ENCODE results near the gene UCP2.

Gene UCP2

GRCh38 chr11:73980001-73980961, 2.4 kb downstream of the UCP2 start:
- no peak overlapping the region for H4K12ac ChIP-seq (ENCODE audit: low read depth, low read length)
- DNase-seq = no peak
- H2AFZ ChIP-seq (ENCODE audit: insufficient read depth, low read length, poor library complexity) = no peak overlapping the region
- no peak overlapping the region for H3K9ac ChIP-seq (ENCODE audit: low read length)
- H3K4me3 ChIP-seq (ENCODE audit: low read depth, low read length) = no peak overlapping the region
- peaks cover 15 to 27% of the 10 kb centered on the region in 2 experiments for H3K36me3 ChIP-seq (ENCODE audit: control insufficient read depth in 1 of 2, insufficient read depth in 2 of 2, low read length in 2 of 2)
- no peak overlapping the region for H2BK12ac ChIP-seq (ENCODE audit: low read length)
- H3K27ac ChIP-seq (ENCODE audit: low read depth, low read length) = no peak overlapping the region
- H3K14ac ChIP-seq (ENCODE audit: low read length) = no peak overlapping the region
- no peak overlapping the region for H2BK120ac ChIP-seq (ENCODE audit: insufficient read depth, low read length, poor library complexity)
- H4K91ac ChIP-seq (ENCODE audit: low read depth, low read length) = no peak overlapping the region
- no peak overlapping the region for H3K18ac ChIP-seq (ENCODE audit: low read length)
- no peak overlapping the region for H3K23ac ChIP-seq (ENCODE audit: low read length)
- WGBS (ENCODE audit: extremely low coverage, insufficient coverage, insufficient read length) = no CpG with 5 or more reads among the region's 6 CpGs
- no peak overlapping the region for H3K4me2 ChIP-seq (ENCODE audit: low read length)
- peaks cover 5 to 17% of the 10 kb centered on the region in 2 experiments for H3K4me1 ChIP-seq (ENCODE audit: control insufficient read depth in 1 of 2, insufficient read depth in 2 of 2, low read length in 2 of 2)
- no peak overlapping the region for H3K4ac ChIP-seq (ENCODE audit: low read depth, low read length)
- H3K27me3 ChIP-seq (ENCODE audit: insufficient read depth, low read length) = no peaks in the 10 kb centered on the region
- H3K79me1 ChIP-seq (ENCODE audit: low read length) = peaks cover 5% of the 10 kb centered on the region
- no peaks in the 10 kb centered on the region for H3K9me3 ChIP-seq (ENCODE audit: insufficient read depth, low read depth, low read length)
- no peak overlapping the region for H2AK5ac ChIP-seq (ENCODE audit: low read length)
- no peak overlapping the region for H2BK5ac ChIP-seq (ENCODE audit: low read depth, low read length, poor library complexity)
- H4K8ac ChIP-seq (ENCODE audit: low read depth, low read length) = no peak overlapping the region
- peaks cover 2% of the 10 kb centered on the region for H3K79me2 ChIP-seq (ENCODE audit: control insufficient read depth, insufficient read depth, low read length, poor library complexity)

- H3K79me1 ChIP-seq (ENCODE audit: low read length) = peaks cover 5% of the 10 kb centered on the region
- no CpG with 5 or more reads among the region's 3 CpGs for WGBS (ENCODE audit: extremely low coverage, insufficient coverage, insufficient read length)
- no peak overlapping the region for H4K12ac ChIP-seq (ENCODE audit: low read depth, low read length)
Observed at GRCh38 chr11:73978576-73979086, 4.0 kb downstream of the UCP2 start.

GRCh38 chr11:73977856-73978519, 4.7 kb downstream of the UCP2 start:
- Histone ChIP-seq H4K91ac (ENCODE audit: low read depth, low read length) (no peak overlapping the region), H3K23ac (ENCODE audit: low read length) (no peak overlapping the region), H3K9me3 (ENCODE audit: insufficient read depth, low read depth, low read length) (no peaks in the 10 kb centered on the region), H3K27me3 (ENCODE audit: insufficient read depth, low read length) (no peaks in the 10 kb centered on the region), H2AK5ac (ENCODE audit: low read length) (no peak overlapping the region), H2BK120ac (ENCODE audit: insufficient read depth, low read length, poor library complexity) (no peak overlapping the region), H3K4me1 (ENCODE audit: control insufficient read depth in 1 of 2, insufficient read depth in 2 of 2, low read length in 2 of 2) (peaks cover 0 to 12% of the 10 kb centered on the region in 2 experiments), H3K79me1 (ENCODE audit: low read length) (peaks cover 4% of the 10 kb centered on the region), H2AFZ (ENCODE audit: insufficient read depth, low read length, poor library complexity) (no peak overlapping the region), H3K14ac (ENCODE audit: low read length) (no peak overlapping the region), H3K18ac (ENCODE audit: low read length) (no peak overlapping the region), H3K79me2 (ENCODE audit: control insufficient read depth, insufficient read depth, low read length, poor library complexity) (peaks cover 2% of the 10 kb centered on the region), H4K12ac (ENCODE audit: low read depth, low read length) (no peak overlapping the region), H3K27ac (ENCODE audit: low read depth, low read length) (no peak overlapping the region), H2BK5ac (ENCODE audit: low read depth, low read length, poor library complexity) (no peak overlapping the region), H3K9ac (ENCODE audit: low read length) (no peak overlapping the region), H3K36me3 (ENCODE audit: control insufficient read depth in 1 of 2, insufficient read depth in 2 of 2, low read length in 2 of 2) (peaks cover 18 to 37% of the 10 kb centered on the region in 2 experiments), H3K4ac (ENCODE audit: low read depth, low read length) (no peak overlapping the region), H3K4me3 (ENCODE audit: low read depth, low read length) (no peak overlapping the region), H3K4me2 (ENCODE audit: low read length) (no peak overlapping the region), H4K8ac (ENCODE audit: low read depth, low read length) (no peak overlapping the region), H2BK12ac (ENCODE audit: low read length) (no peak overlapping the region)
- WGBS (ENCODE audit: extremely low coverage, insufficient coverage, insufficient read length) = no CpG with 5 or more reads among the region's 18 CpGs
- no peak for DNase-seq

More at GRCh38 chr11:73978576-73979086, 4.0 kb downstream of the UCP2 start:
- Histone ChIP-seq H3K14ac (ENCODE audit: low read length) (no peak overlapping the region), H4K8ac (ENCODE audit: low read depth, low read length) (no peak overlapping the region), H2BK5ac (ENCODE audit: low read depth, low read length, poor library complexity) (no peak overlapping the region), H3K4me3 (ENCODE audit: low read depth, low read length) (no peak overlapping the region), H3K4me1 (ENCODE audit: control insufficient read depth in 1 of 2, insufficient read depth in 2 of 2, low read length in 2 of 2) (peaks cover 3 to 15% of the 10 kb centered on the region in 2 experiments), H3K9ac (ENCODE audit: low read length) (no peak overlapping the region), H2BK120ac (ENCODE audit: insufficient read depth, low read length, poor library complexity) (no peak overlapping the region), H3K27me3 (ENCODE audit: insufficient read depth, low read length) (no peaks in the 10 kb centered on the region), H2AFZ (ENCODE audit: insufficient read depth, low read length, poor library complexity) (no peak overlapping the region), H2BK12ac (ENCODE audit: low read length) (no peak overlapping the region), H3K18ac (ENCODE audit: low read length) (no peak overlapping the region), H4K91ac (ENCODE audit: low read depth, low read length) (no peak overlapping the region), H3K9me3 (ENCODE audit: insufficient read depth, low read depth, low read length) (no peaks in the 10 kb centered on the region), H3K4ac (ENCODE audit: low read depth, low read length) (no peak overlapping the region), H3K36me3 (ENCODE audit: control insufficient read depth in 1 of 2, insufficient read depth in 2 of 2, low read length in 2 of 2) (peaks cover 18 to 37% of the 10 kb centered on the region in 2 experiments), H3K79me2 (ENCODE audit: control insufficient read depth, insufficient read depth, low read length, poor library complexity) (peaks cover 2% of the 10 kb centered on the region), H2AK5ac (ENCODE audit: low read length) (no peak overlapping the region), H3K23ac (ENCODE audit: low read length) (no peak overlapping the region), H3K4me2 (ENCODE audit: low read length) (no peak overlapping the region), H3K27ac (ENCODE audit: low read depth, low read length) (no peak overlapping the region)
- no peak for DNase-seq

GRCh38 chr11:73976451-73977151, 6.0 kb downstream of the UCP2 start:
- no peak overlapping the region for H2BK12ac ChIP-seq (ENCODE audit: low read length)
- H4K8ac ChIP-seq (ENCODE audit: low read depth, low read length) = no peak overlapping the region
- no peaks in the 10 kb centered on the region for H3K79me1 ChIP-seq (ENCODE audit: low read length)
- H3K36me3 ChIP-seq (ENCODE audit: control insufficient read depth in 1 of 2, insufficient read depth in 2 of 2, low read length in 2 of 2) = peaks cover 18 to 37% of the 10 kb centered on the region in 2 experiments
- DNase-seq = no peak
- no peak overlapping the region for H2BK5ac ChIP-seq (ENCODE audit: low read depth, low read length, poor library complexity)
- no peak overlapping the region for H3K4ac ChIP-seq (ENCODE audit: low read depth, low read length)
- no peak overlapping the region for H2AK5ac ChIP-seq (ENCODE audit: low read length)
- no peak overlapping the region for H3K18ac ChIP-seq (ENCODE audit: low read length)
- no peak overlapping the region for H4K91ac ChIP-seq (ENCODE audit: low read depth, low read length)
- peaks cover 0 to 11% of the 10 kb centered on the region in 2 experiments for H3K4me1 ChIP-seq (ENCODE audit: control insufficient read depth in 1 of 2, insufficient read depth in 2 of 2, low read length in 2 of 2)
- no peak overlapping the region for H3K4me2 ChIP-seq (ENCODE audit: low read length)
- no peaks in the 10 kb centered on the region for H3K27me3 ChIP-seq (ENCODE audit: insufficient read depth, low read length)
- H3K9ac ChIP-seq (ENCODE audit: low read length) = no peak overlapping the region
- no peaks in the 10 kb centered on the region for H3K79me2 ChIP-seq (ENCODE audit: control insufficient read depth, insufficient read depth, low read length, poor library complexity)
- H3K9me3 ChIP-seq (ENCODE audit: insufficient read depth, low read depth, low read length) = no peaks in the 10 kb centered on the region
- H4K12ac ChIP-seq (ENCODE audit: low read depth, low read length) = no peak overlapping the region
- no peak overlapping the region for H3K4me3 ChIP-seq (ENCODE audit: low read depth, low read length)
- no peak overlapping the region for H2BK120ac ChIP-seq (ENCODE audit: insufficient read depth, low read length, poor library complexity)
- no CpG with 5 or more reads among the region's 14 CpGs for WGBS (ENCODE audit: extremely low coverage, insufficient coverage, insufficient read length)
- H2AFZ ChIP-seq (ENCODE audit: insufficient read depth, low read length, poor library complexity) = no peak overlapping the region
- H3K23ac ChIP-seq (ENCODE audit: low read length) = no peak overlapping the region
- no peak overlapping the region for H3K27ac ChIP-seq (ENCODE audit: low read depth, low read length)
- H3K14ac ChIP-seq (ENCODE audit: low read length) = no peak overlapping the region
